Sigmoid colon (tissue), 3 donors: Measurements from ENCODE around the gene ZNF232.

Experiments used
- POLR2A ChIP-seq, 2 donors: fragments of 450-650 bp; IDR thresholded peaks; one replicate each; pipeline ENCODE4 v1.6.1; 2016; ENCODE audit warnings: antibody characterized with exemption in 2 of 2, mild to moderate bottlenecking in 2 of 2, moderate library complexity in 2 of 2
- TF ChIP-seq, protein P1 (sequence below), 4 experiments: fragments of 450-650 bp in 3 of 4; fragments of 200-600 bp in 1 of 4; IDR thresholded peaks; one replicate each; pipeline ENCODE4 v1.5.1; 2016 to 2019; ENCODE audit warnings: antibody characterized with exemption in 4 of 4, mild to moderate bottlenecking in 3 of 4, moderate library complexity in 2 of 4

GRCh38 chr17:5139458-5139732, 27.7 kb upstream of the ZNF232 start:
- TF ChIP-seq POLR2A (IDR thresholded peaks at IDR 0.05), result no peak
- TF ChIP-seq, protein P1, sequence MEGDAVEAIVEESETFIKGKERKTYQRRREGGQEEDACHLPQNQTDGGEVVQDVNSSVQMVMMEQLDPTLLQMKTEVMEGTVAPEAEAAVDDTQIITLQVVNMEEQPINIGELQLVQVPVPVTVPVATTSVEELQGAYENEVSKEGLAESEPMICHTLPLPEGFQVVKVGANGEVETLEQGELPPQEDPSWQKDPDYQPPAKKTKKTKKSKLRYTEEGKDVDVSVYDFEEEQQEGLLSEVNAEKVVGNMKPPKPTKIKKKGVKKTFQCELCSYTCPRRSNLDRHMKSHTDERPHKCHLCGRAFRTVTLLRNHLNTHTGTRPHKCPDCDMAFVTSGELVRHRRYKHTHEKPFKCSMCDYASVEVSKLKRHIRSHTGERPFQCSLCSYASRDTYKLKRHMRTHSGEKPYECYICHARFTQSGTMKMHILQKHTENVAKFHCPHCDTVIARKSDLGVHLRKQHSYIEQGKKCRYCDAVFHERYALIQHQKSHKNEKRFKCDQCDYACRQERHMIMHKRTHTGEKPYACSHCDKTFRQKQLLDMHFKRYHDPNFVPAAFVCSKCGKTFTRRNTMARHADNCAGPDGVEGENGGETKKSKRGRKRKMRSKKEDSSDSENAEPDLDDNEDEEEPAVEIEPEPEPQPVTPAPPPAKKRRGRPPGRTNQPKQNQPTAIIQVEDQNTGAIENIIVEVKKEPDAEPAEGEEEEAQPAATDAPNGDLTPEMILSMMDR (IDR thresholded peaks at IDR 0.05), result no peak
